Kidney capillary endothelial cell (primary cell): Measurements from ENCODE around the gene SEL1L.
"Not testable (repeated sequence)": the region's sequence is repeated elsewhere in the genome, so short reads cannot be mapped to it uniquely, and the experiment has no call there.

Experiments
- DNase-seq: peaks from one replicate; pipeline ENCODE4 v3.0.0-alpha.2; 2018; ENCODE audit warnings: low spot score

Gene SEL1L

DNA sequence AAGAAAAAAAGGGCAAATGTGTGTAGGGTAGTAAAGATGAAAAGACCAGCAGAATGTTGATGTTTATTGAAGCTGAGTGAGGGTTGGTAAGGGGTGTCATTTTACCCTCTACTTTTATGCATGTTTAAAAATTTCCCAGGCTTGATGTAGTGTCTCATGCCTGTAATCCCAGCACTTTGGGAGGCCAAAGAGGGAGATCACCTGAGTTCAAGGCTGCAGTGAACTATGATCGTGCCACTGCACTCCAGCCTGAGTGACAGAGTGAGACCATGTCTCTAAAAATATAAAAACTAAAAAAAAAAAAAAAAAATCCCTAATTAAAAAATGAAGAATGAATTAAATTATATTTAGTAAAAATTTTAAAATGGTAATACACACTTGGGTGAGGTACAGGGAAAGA lies 8.5 kb downstream of the SEL1L start:
- DNase-seq: no peak

DNA sequence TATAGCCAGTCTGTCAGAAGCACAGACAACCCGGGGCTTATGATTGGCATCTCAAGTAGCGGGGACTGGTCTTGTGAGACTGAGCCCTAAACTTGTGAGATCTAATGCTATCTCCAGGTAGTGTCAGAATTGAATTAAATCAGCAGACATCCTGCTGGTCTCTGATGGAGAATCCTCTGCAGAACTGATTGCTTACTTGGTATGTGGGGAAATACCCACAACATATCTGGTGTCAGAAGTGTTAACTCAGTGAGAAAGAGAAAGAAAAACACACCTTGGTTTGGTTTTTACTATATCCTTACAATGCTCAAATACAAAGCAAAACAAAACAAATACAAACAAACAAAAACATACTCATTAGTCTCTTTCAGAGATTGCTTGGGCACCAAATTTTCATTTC lies 10.0 kb downstream of the SEL1L start:
- no peak for DNase-seq

DNA sequence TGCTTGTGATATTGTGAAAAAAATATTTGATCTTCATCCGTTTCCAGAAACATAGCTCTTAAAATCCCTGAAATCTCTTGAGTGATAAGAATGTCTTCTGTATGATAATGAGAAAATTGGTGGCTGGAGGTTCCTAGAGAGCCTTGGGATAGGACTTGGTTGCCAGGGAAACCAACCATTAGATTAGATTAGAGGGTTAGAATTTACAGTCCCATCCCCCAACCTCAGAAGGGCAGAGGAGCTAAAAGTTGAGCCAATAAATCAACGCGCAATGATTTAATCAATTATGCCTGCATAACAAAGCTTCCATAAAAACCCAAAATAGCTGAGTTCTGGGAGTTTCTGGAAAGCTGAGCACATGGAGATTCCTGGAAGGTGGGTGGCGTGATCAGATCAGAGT lies 10.6 kb downstream of the SEL1L start:
- no peak for DNase-seq

- no peak for DNase-seq
These were observed 12.3 kb downstream of the SEL1L start for GRCh38 chr14:81521356-81521755.

- DNase-seq: peak; percentile 55
These were observed 14.2 kb downstream of the SEL1L start for GRCh38 chr14:81519200-81520011.

- no peak for DNase-seq
These were observed 15.8 kb downstream of the SEL1L start for GRCh38 chr14:81517798-81518398.

DNA sequence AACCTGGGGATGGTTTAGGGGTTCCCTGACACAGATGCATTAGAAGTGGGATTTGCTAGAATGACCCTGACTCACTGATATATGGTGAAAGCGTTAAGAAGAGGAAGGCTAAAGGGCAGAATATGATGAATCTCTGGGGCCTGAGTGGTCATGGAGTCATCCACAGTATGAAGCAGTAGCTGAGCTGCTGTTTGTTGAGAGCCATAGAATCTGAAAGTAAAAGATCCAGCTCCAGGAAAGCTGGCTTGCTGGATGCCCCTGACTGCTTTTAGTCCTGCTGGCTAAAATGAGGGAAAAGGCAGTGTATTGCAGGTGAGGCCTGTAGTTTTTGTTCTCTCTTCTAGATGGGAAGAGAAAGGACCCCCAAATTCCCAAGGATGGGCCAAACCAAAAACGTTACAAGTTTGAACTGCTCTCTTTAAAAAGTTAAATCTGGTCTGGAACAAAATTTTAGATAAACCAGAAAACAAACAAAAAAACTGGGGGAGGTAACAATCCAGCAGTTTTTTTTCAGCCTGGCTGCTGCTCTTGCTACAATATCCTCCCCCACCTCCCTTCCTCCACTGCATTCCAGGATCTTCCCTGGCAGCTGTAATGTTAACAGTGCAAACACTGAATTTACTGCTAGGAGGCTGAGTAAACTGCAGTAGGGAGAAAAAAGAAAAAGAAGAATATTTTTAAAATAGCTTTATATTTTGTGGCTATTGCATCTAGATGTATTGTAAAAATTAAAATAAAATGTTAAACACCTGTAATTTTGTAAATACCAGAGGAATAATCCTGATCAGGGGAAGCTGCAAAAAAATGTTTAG lies 16.5 kb downstream of the SEL1L start:
- DNase-seq: no peak

- not testable (repeated sequence) for DNase-seq
These were observed 17.7 kb downstream of the SEL1L start for GRCh38 chr14:81515927-81516326.

- DNase-seq: not testable (repeated sequence)
These were observed 20.8 kb downstream of the SEL1L start for GRCh38 chr14:81512826-81513225.

DNA sequence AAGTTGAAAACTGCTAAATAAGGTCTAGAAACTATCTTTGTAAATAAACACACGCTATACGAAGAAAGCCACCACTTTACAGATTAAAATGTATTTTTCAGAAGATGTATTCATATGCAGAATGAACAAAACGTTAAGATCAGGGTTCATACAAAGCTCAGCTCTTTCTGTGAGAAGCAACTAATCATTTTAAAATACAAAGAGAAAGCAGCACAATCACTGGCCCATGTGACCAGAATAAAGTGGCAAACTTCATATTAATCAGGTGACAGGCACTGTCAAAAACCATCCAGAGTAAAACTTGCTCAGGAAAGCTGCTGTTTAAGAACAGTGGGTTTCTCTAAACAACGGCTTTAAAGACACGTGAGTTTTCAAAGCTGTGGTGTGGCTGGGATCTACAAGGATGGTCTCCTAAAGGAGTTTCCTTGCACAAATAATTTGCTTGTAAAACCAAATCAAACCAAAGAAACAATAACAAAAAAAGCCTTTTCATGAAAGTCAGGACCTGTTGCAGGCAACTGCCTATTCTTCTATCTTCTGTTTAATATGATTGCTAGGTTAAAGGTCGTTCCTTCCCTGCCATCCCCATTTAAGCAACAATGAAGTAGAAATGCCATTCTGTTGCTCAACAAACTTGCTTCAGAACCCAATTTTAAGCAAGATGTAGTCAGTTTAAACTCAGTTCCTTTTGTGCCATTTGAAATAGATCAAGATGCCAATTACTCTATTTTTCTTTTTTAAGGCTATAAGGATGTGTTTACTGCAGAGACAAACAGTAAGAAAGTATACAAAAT lies 22.3 kb downstream of the SEL1L start:
- DNase-seq: no peak

DNA sequence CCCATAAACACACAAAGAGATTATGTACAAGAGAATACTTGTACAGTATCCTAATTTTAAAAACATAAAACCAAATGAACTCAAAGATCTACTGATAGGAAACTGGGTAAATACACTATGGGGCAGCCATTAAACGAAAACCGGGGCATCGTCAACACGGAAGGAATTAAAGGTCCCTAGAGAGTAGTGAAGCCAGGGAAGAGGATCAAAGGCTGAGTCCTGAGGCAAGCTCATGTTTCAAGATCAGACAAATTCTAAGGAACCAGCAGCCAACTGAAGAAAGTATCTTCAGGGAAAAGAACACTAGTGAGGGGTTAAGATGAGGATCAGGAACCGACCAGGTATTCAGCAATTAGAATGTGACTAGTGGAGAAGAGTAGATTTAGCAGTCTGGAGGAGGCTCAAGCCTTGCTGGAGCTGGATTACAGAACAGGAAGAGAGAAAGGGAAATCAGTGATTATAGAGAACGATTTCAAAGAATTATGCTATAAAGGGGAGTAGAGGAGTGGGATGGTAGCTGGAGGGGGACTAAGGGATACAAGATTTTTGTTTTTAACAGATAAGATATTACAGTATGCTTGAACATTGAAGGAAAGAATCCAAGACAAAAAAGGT lies 23.7 kb downstream of the SEL1L start:
- DNase-seq: no peak

- DNase-seq: no peak
These were observed 24.3 kb downstream of the SEL1L start for GRCh38 chr14:81509321-81509720.

- DNase-seq: no peak
These were observed 27.2 kb downstream of the SEL1L start for GRCh38 chr14:81506487-81506886.

DNA sequence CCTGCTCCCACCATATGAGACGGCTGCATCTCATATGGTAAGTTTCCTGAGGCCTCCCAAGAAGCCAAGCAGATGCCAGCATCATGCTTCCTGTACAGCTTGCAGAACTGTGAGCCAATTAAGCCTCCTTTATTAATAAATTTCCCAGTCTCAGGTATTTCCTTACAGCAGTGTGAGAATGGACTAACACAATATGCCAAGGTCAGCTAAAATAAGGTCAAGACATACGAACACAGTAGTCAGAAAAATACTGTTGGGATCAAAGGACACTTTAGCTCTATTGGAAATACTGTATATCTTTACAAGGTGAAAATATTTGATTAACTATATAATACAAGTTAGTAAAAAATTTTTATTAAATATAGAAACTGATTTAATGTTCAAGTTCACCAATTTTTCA lies 28.8 kb downstream of the SEL1L start:
- DNase-seq: no peak

DNA sequence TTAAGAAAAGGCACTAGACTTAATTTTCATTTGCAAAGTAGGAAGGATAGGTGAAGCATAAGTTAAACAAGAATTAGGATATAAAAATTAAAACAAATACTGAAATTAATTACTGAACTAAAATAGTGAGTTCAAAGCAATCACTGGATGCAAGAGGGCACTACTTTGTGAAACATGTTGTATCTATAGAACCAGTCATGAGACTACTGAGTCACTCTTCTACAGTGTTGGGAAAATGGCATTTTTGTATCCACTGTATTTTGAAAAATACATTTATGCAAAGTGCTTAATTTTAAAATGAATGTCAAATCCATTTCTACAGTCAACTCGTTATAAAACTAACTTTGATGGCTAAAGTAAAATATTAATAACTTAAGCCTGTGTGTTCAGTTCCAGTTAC lies 47.9 kb downstream of the SEL1L start:
- no peak for DNase-seq

DNA sequence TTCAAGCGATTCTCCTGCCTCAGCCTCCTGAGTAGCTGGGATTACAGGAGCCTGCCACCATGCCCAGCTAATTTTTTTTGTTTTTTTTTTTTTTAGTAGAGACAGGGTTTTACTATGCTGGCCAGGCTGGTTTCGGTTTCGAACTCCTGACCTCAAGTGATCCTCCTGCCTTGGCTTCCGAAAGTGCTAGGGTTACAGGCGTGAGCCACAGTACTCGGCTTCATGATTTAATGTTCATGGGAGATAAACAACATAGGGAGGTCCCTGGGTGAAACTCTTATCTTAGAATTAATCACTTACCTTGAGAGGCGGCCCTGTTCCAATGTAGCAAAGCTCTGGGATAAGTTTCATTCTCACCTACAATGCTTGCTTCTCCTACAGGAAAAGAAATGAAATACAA lies 48.3 kb downstream of the SEL1L start:
- no peak for DNase-seq

DNA sequence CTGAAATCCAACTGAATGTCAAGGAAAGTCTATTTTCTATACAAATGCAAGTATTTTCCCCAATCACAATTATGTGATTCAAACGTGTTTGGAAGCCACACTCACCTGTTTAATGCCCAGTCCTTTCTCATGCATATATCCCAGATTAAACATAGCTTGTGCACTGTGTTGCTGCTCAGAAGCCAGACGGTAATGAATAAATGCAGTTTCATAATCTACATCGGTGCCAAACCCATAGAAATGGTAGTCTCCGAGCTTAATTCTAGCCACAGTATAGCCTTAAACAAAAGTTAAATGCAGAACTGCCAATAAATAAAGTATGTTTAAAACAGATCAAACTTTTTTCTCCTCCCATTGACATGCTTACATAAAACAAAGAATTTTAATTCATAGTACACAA lies 49.5 kb downstream of the SEL1L start:
- no peak for DNase-seq

DNA sequence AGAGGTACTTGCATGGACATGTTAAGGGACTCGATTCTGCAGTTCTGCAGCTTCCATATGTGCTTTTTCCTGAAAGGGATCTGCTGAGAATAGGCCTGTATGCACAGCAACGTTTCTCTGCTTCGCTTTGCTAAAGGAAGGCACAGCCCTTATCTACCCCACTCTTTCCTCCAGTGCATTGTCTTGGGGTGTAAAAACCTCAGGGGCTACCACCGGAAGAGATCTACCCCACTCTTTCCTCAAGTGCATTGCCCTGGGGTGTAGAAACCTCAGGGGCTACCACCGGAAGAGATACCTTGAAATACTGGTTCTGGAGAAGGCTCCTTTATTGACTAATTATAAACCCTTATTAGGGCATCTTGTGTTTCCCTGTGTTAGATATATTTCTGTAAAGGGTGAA lies 52.9 kb downstream of the SEL1L start:
- no peak for DNase-seq

- DNase-seq: no peak
These were observed 55.2 kb downstream of the SEL1L start for GRCh38 chr14:81478446-81478845.

DNA sequence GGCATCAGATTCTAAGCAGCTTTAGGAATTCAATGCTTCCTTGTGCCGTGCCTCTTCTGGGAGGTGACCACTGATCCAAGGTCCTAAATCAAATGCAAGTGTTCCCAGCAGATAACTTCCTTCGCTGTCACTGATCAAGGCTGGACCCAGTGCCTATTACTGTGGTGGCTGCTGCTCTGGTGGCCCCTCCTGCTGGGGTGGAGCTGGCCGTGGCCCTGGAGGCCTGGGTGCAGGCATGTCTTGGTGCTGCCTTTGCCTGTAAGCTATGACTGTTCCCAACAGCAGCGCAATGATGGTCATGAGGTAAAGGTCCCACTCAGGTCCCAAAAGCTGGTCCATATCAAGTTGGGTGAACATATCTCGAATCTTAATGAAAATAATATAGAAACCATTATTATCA lies 56.8 kb downstream of the SEL1L start:
- DNase-seq: no peak

DNA sequence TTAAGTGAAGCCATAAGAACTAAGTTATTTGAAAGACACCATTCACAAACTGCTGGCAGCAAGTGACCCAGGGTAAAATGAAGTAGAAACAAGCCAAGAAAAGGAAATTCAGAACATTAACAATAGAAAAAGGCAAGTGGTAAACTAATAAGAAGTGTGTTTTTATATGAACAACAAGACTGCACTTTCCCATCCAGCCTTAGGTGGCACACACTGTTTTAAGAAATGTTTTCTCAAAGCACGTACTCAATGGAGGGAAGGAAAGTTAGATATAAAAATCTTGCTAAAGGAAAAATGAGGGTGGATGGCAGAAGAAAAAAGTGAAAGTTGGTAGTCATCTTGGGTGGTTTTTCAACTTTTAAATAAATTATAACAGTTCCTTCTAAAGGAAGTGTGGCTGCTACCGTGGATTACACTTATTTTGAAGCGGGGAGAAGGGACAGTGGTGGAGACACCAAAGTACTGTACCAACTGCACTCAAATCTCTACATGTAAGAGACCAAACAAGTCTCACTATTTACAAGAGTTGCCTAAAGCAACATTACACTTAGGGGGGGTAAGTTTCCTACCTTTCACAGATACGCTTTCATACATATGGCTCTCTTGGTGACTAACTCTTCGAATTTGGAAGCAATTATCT lies 58.8 kb downstream of the SEL1L start:
- DNase-seq: no peak
